Testis (tissue), 2 donors: ENCODE data around the gene SHANK1.

Experiments used
- CTCF ChIP-seq, 3 experiments: fragments of 450-650 bp in 2 of 3; fragments of 200-600 bp in 1 of 3; sonication (generic) in 1 of 3; IDR thresholded peaks; one replicate each; pipeline ENCODE4 v1.5.1; 2016 to 2019; ENCODE audit warnings: antibody characterized with exemption in 3 of 3, mild to moderate bottlenecking in 2 of 3, moderate library complexity in 1 of 3
- POLR2A ChIP-seq: fragments of 450-650 bp; IDR thresholded peaks from one replicate; pipeline ENCODE4 v1.6.1; 2017; ENCODE audit warnings: antibody characterized with exemption, mild to moderate bottlenecking, moderate library complexity

GRCh38 chr19:50741179-50741933 is 21.8 kb upstream of the SHANK1 start:
- TF ChIP-seq CTCF (IDR thresholded peaks at IDR 0.05): no peak
- TF ChIP-seq POLR2A: no peak
